Measurements from ENCODE around the gene HS6ST3.

The HS6ST3 gene

DNA sequence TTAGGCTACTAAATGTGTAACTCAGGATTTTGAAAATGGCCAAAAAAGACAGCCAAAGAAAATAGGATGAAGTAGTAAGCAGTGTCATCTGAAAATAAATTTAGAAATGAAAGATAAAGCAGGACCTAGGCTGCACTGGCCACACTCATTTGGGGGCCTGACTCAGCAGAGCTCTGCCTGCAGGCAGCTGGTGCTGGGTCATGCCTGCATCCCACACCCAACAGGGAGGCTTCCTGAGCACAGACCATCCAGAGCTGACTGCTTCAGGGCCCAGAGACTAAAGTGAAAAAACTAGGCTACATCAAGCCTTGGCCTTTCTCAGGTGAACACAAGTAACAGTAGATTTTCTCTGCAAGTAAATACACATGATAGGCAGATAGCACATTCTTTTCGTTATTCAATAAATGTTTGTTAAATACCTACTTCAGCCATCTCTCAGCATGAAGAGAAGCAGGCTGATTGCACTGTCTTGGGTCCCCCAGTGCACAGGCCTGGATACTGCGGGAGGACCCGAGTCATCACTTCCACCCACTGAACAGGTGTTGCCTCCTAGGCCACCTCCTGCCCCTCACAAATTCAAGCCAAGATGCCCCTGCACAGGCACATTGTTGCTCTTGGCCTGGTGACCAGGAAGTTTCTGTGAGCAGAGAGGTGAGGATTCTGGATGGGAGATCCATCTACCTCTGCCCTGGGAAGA, 620.4 kb downstream of the HS6ST3 start:
- no peak for DNase-seq
- no peaks in the 10 kb centered on the region for H3K27me3 ChIP-seq
- intact Hi-C loops (cut with DNase I; ENCODE audit: low total_unique reads), result no loop called here
- no peak overlapping the region for H3K27ac ChIP-seq
- TF ChIP-seq, protein P1, sequence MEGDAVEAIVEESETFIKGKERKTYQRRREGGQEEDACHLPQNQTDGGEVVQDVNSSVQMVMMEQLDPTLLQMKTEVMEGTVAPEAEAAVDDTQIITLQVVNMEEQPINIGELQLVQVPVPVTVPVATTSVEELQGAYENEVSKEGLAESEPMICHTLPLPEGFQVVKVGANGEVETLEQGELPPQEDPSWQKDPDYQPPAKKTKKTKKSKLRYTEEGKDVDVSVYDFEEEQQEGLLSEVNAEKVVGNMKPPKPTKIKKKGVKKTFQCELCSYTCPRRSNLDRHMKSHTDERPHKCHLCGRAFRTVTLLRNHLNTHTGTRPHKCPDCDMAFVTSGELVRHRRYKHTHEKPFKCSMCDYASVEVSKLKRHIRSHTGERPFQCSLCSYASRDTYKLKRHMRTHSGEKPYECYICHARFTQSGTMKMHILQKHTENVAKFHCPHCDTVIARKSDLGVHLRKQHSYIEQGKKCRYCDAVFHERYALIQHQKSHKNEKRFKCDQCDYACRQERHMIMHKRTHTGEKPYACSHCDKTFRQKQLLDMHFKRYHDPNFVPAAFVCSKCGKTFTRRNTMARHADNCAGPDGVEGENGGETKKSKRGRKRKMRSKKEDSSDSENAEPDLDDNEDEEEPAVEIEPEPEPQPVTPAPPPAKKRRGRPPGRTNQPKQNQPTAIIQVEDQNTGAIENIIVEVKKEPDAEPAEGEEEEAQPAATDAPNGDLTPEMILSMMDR (IDR thresholded peaks at IDR 0.05), result no peak
- no peaks in the 10 kb centered on the region for H3K9me3 ChIP-seq
- H3K4me3 ChIP-seq, result no peak overlapping the region
- H3K36me3 ChIP-seq, result no peaks in the 10 kb centered on the region
- H3K4me1 ChIP-seq, result no peaks in the 10 kb centered on the region

DNA sequence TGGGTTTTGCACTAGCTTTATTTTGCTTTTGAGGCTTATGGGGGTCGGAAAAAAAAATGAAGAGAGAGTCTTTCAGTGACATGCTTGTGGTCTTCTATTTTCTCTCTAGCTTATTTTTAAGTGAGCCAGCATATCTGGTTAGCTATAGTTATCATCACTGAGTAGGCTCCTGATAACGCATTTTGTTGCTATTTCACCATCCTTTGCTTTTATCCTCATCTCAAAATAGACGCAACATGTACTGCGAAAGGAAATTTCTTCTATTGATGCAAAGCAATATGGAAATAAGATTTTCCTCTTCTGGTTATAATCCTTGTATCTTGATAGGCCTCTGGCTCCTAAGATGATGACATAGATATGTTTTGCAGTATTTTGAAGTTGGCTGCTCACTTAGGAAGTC, 630.5 kb downstream of the HS6ST3 start:
- Histone ChIP-seq H3K27me3 (no peaks in the 10 kb centered on the region), H3K4me1 (no peaks in the 10 kb centered on the region), H3K4me3 (no peak overlapping the region), H3K27ac (no peak overlapping the region), H3K36me3 (no peaks in the 10 kb centered on the region), H3K9me3 (no peaks in the 10 kb centered on the region)
- TF ChIP-seq, protein P1 (IDR thresholded peaks at IDR 0.05), result no peak
- no peak for DNase-seq
- intact Hi-C loops (cut with DNase I; ENCODE audit: low total_unique reads), result no loop called here

DNA sequence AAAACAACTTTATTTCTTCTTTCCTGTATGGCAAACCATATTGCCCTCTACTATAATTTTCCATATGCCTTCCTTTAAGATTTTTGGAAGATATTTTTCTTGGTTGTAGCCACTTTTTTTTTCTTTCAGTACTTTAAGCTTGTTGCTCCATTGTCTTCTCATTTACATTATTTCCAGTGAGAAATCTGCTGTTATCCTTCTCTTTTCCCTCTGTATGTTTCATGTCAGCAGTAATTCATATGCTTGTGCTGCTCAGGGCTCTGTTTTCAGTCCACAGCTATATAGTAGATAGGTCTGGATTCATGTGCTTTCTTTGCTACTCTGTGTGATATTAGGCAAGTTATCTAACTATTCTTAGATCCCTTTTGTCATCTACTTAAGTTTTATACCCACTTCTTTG, 636.7 kb downstream of the HS6ST3 start:
- no peaks in the 10 kb centered on the region for H3K36me3 ChIP-seq
- H3K9me3 ChIP-seq, result peaks cover 0 to 6% (median 3%) of the 10 kb centered on the region in 3 donors
- no peaks in the 10 kb centered on the region for H3K4me1 ChIP-seq
- H3K27ac ChIP-seq, result no peak overlapping the region
- intact Hi-C loops (cut with DNase I; ENCODE audit: low total_unique reads), result no loop called here
- no peaks in the 10 kb centered on the region for H3K27me3 ChIP-seq
- TF ChIP-seq, protein P1 (IDR thresholded peaks at IDR 0.05), result no peak
- DNase-seq, result no peak
- no peak overlapping the region for H3K4me3 ChIP-seq

DNA sequence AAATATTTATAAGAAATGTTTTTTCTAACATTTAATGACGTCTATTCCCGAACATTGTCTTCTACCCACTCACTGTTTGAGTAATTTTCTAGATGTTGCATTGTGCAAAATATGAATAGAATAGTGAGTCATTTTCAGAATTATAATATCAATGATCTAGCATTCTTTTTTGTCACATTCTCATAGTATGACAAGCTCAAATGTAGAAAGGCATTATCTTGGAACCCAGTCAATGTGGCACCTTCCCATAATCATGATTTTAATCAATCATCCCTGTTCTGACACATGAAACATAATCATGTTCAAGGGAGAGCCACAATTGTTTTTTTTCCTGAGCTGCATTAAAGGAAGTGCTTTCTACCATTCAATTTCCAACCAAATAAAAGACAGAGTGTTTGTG, 638.6 kb downstream of the HS6ST3 start:
- Histone ChIP-seq H3K27ac (no peak overlapping the region), H3K9me3 (peaks cover 0 to 6% (median 3%) of the 10 kb centered on the region in 3 donors), H3K36me3 (no peaks in the 10 kb centered on the region), H3K27me3 (no peaks in the 10 kb centered on the region), H3K4me3 (no peak overlapping the region), H3K4me1 (no peaks in the 10 kb centered on the region)
- DNase-seq, result no peak
- TF ChIP-seq, protein P1 (IDR thresholded peaks at IDR 0.05), result no peak
- intact Hi-C loops (cut with DNase I; ENCODE audit: low total_unique reads), result no loop called here

DNA sequence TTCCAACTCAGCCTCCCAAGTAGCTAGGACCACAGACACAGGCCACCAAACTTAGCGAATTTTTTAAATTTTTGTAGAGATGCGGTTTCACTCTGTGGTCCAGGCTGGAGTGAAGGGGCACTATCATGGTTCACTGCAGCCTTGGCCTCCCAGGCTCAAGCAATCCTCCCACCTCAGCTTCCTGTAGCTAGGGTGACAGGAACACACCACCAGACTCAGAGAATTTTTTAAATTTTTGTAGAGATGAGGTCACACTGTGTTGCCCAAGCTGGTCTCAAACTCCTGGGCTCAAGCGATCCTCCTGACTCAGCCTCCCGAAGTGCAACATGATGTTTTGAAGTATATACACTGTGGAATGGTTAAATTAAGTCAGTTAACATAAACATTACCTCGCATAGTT, 640.8 kb downstream of the HS6ST3 start:
- DNase-seq, result no peak
- Histone ChIP-seq H3K4me3 (no peak overlapping the region), H3K27me3 (no peaks in the 10 kb centered on the region), H3K36me3 (no peaks in the 10 kb centered on the region), H3K27ac (no peak overlapping the region), H3K4me1 (no peaks in the 10 kb centered on the region), H3K9me3 (peaks cover 0 to 6% (median 3%) of the 10 kb centered on the region in 3 donors)
- intact Hi-C loops (cut with DNase I; ENCODE audit: low total_unique reads), result no loop called here
- TF ChIP-seq, protein P1 (IDR thresholded peaks at IDR 0.05), result no peak

DNA sequence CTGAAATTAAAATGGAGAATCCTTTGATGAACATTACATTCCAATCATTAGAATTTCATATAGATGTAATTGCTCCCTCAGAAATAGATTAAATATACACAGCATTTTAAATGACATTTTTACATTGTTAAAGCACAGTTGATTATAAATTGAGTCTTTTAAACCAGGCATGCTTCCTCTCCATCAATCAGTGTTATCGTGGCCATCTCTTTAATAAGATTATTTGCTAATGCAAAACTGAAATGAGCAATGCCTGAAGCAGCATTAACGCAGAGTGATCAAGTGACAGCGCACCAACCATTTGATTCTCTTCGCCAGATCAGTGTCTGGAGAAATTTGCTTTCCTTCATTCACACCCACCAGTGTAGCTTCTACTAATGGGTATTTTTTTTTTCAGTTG, 644.6 kb downstream of the HS6ST3 start:
- intact Hi-C loops (cut with DNase I; ENCODE audit: low total_unique reads), result no loop called here

More for the DNA sequence above, 644.6 kb downstream of the HS6ST3 start:
- no peaks in the 10 kb centered on the region for H3K4me1 ChIP-seq
- DNase-seq, result no peak
- no peaks in the 10 kb centered on the region for H3K27me3 ChIP-seq
- TF ChIP-seq, protein P1 (IDR thresholded peaks at IDR 0.05), result no peak
- no peaks in the 10 kb centered on the region for H3K9me3 ChIP-seq
- H3K36me3 ChIP-seq, result no peaks in the 10 kb centered on the region
- no peak overlapping the region for H3K4me3 ChIP-seq
- H3K27ac ChIP-seq, result no peak overlapping the region

Measured in tibial artery (tissue), 4 donors.